Mucosa of descending colon (tissue), 3 donors: ENCODE data around the gene TACSTD2. TPM values are rescaled to one million over a fixed set of nuclear protein-coding genes. Genes with fewer than 3 reads are reported as not detected.
"Not testable (repeated sequence)": the region's sequence is repeated elsewhere in the genome, so short reads cannot be mapped to it uniquely, and the experiment has no call there.

ENCODE experiments used
- ATAC-seq: fragments of 200-7000 bp; cut with Tn5 transposase; one replicate; pipeline ENCODE4 v1.9.1; 2020; ENCODE audit warnings: mild to moderate bottlenecking, moderate library complexity
- DNase-seq, 3 donors: peaks; one replicate each; pipeline ENCODE4 v3.0.0-alpha.2; 2020
- H3K36me3 ChIP-seq: fragments of 200-600 bp; one replicate; pipeline ENCODE4 v1.8.0; 2021; ENCODE audit warnings: low read depth, mild to moderate bottlenecking
- H3K4me1 ChIP-seq: fragments of 200-600 bp; one replicate; pipeline ENCODE4 v1.8.0; 2021; ENCODE audit warnings: low read depth, mild to moderate bottlenecking
- H3K4me3 ChIP-seq: fragments of 200-600 bp; one replicate; pipeline ENCODE4 v1.8.0; 2021; ENCODE audit warnings: mild to moderate bottlenecking
- H3K9me3 ChIP-seq: fragments of 200-600 bp; one replicate; pipeline ENCODE4 v1.8.0; 2021; ENCODE audit warnings: mild to moderate bottlenecking
- intact Hi-C, 2 donors: fragments of 100-400 bp; cut with DNase I in 1 of 2; cut with micrococcal nuclease in 1 of 2; formaldehyde crosslinking; loops; one replicate each; pipeline versions ENCODE4 v1.11.0 to v1.11.1; 2022; cut with DNase I, micrococcal nuclease
- long read RNA-seq, 2 donors: library from polyadenylated mRNA; unstranded; transcript quantifications; one replicate each; pipeline ENCODE4 v2.0.0, GENCODE V29; 2019 to 2021
- total RNA-seq, 3 donors: library from RNA; stranded (reverse); fragmentation: NEBNext Ultra II Directional in 2 of 3; extraction: Animal tissue kit (Norgen Biotek cat#: 25700) in 2 of 3; gene quantifications; one replicate each; pipeline versions ENCODE4 v1.2.1 to v1.2.4, GENCODE V29; 2021 to 2023
- TF ChIP-seq, protein P1 (sequence below): fragments of 200-600 bp; IDR thresholded peaks from one replicate; pipeline ENCODE4 v1.8.0; 2022; ENCODE audit warnings: antibody characterized with exemption, mild to moderate bottlenecking
- donor health status: DM: no; HTN: no; CAD: no; lungs with moderate emphysema.
- donor health status: DM: no; HTN: no; CAD: no.
- donor health status: DM: no; HTN: yes; CAD: no.

Gene TACSTD2
- total RNA-seq: under 1 TPM; 0.23 to 0.65 (median 0.32) TPM
- long read RNA-seq, donor 1, partial matches to known transcripts: 0 of 1 reads
- long read RNA-seq, donor 1, other reads (novel, unspliced or antisense): 0 of 1 reads
- long read RNA-seq, donor 2, partial matches to known transcripts: 0 of 1 reads
- long read RNA-seq, donor 2, other reads (novel, unspliced or antisense): 0 of 1 reads

DNA sequence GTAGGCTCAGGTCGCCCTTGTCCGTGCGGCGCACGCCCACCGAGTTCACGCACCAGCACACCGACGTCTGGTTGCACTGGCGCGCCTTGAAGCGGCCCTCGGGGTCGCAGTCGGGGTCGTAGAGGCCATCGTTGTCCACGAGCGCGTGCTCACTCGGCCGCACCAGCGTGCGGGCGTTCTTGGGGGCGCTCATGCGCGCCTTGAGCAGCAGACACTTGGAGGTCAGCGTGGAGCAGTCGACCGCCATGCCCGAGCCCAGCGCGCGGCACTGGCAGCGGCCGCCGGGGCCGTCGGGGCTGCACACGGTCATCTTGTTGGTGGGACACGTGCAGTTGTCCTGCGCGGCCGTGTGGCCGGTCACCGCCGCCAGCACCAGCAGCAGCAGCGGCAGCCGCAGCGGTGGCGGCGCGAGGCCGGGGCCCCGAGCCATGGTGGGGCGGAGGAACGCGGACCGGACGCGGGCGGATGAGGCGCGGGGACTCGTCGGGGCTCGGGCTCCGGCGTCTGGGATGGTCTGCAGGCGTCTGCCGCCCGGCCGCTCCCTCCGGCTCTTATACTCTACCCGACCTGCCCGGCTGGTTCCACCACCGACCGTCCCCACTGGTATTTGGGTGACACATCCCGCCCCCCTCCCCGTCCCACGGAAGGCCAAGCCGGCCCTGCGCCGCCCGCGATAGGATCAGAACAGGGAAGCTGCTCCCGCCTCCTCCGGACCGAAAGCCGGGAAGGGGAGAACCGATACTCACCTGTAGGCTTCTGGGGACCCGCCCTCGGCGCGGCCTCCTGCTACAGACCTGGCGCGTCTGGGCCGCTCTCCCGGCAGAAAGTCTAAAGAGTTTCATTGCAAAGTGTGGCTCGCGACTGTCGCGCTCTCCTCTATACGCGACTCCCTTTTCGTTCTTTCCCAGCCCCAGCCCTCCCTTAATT, at the start of gene TACSTD2:
Gene TACSTD2, minus strand, starts transcription at position 526 of the 927 bp plus-strand sequence. Its CDS starts 96 bp downstream, at position 430.
- intact Hi-C loops: no loop called here
- H3K9me3 ChIP-seq: no peaks in the 10 kb centered on the region
- no peaks in the 10 kb centered on the region for H3K36me3 ChIP-seq
- H3K4me3 ChIP-seq: no peak within 1 kb of the TSS
- ATAC-seq (peak; percentile 89), DNase-seq (peak; percentile 53 to 72 (median 65))
- H3K4me1 ChIP-seq: peaks cover 13% of the 10 kb centered on the region
- TF ChIP-seq, protein P1, sequence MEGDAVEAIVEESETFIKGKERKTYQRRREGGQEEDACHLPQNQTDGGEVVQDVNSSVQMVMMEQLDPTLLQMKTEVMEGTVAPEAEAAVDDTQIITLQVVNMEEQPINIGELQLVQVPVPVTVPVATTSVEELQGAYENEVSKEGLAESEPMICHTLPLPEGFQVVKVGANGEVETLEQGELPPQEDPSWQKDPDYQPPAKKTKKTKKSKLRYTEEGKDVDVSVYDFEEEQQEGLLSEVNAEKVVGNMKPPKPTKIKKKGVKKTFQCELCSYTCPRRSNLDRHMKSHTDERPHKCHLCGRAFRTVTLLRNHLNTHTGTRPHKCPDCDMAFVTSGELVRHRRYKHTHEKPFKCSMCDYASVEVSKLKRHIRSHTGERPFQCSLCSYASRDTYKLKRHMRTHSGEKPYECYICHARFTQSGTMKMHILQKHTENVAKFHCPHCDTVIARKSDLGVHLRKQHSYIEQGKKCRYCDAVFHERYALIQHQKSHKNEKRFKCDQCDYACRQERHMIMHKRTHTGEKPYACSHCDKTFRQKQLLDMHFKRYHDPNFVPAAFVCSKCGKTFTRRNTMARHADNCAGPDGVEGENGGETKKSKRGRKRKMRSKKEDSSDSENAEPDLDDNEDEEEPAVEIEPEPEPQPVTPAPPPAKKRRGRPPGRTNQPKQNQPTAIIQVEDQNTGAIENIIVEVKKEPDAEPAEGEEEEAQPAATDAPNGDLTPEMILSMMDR: no peak

DNA sequence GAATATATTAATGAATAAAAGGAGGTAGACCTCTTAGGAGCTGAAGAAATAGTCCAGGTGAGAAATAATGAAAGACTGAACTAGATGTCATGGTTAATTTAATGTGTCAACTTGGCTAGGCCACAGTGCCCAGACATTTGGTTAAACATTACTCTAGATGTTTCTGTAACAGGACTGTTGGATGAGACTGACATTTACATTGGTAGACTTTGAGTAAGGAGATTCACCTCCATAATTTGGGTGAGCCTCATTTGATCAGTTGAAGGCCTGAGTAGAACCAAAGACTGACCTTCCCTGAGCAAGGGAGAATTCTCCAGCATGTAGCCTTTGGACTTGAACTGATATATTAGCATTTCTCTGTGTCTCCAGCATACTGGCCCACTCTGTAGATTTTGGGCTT, 49.2 kb upstream of the TACSTD2 start:
- H3K36me3 ChIP-seq: no peaks in the 10 kb centered on the region
- H3K4me3 ChIP-seq: no peak overlapping the region
- ATAC-seq (no peak), DNase-seq (no peak)
- no peaks in the 10 kb centered on the region for H3K4me1 ChIP-seq
- H3K9me3 ChIP-seq: no peaks in the 10 kb centered on the region
- TF ChIP-seq, protein P1: no peak
- intact Hi-C loops: no loop called here

DNA sequence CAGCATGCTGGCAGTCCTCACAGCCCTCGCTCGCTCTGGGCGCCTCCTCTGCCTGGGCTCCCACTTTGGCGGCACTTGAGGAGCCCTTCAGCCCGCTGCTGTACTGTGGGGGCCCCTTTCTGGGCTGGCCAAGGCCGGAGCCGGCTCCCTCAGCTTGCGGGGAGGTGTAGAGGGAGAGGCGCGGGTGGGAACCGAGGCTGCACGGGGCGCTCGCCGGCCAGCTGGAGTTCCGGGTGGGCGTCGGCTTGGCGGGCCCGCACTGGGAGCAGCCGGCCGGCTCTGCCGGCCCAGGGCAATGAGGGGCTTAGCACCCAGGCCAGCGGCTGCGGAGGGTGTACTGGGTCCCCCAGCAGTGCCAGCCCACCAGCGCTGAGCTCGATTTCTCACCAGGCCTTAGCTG, 46.2 kb upstream of the TACSTD2 start:
- H3K36me3 ChIP-seq, H3K9me3 ChIP-seq, DNase-seq, H3K4me1 ChIP-seq, H3K4me3 ChIP-seq, ATAC-seq, intact Hi-C loops: not testable (repeated sequence)

- Histone ChIP-seq H3K4me3 (no peak overlapping the region), H3K9me3 (no peaks in the 10 kb centered on the region), H3K4me1 (peaks cover 6% of the 10 kb centered on the region), H3K36me3 (no peaks in the 10 kb centered on the region)
- DNase-seq (no peak), ATAC-seq (no peak)
- intact Hi-C loops: no loop called here
- TF ChIP-seq, protein P1: no peak
Measured at GRCh38 chr1:58622571-58622970, 45.5 kb upstream of the TACSTD2 start.

- DNase-seq (no peak), ATAC-seq (no peak)
- intact Hi-C loops: no loop called here
- H3K9me3 ChIP-seq: no peaks in the 10 kb centered on the region
- H3K4me3 ChIP-seq: no peak overlapping the region
- H3K36me3 ChIP-seq: no peaks in the 10 kb centered on the region
- peaks cover 6% of the 10 kb centered on the region for H3K4me1 ChIP-seq
- TF ChIP-seq, protein P1: no peak
Measured at GRCh38 chr1:58621391-58621790, 44.3 kb upstream of the TACSTD2 start.

DNA sequence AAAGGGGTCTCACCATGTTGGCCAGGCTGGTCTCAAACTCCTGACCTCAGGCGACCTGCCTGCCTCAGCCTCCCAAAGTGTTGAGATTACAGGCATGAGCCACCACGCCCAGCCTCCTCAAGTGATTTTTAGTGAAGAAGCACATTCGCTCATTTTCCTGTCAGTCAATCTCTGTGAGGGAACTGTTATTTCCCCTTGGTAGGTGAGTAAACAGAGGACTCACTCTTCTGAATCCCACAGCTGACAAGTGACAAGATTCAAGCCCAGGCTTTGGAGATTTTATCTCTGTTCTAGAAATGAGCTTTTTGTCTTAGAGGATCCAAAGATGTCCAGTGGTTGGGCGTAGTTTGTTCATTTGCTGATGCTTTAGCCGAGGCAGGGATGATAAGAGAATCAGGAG, 43.9 kb upstream of the TACSTD2 start:
- DNase-seq (no peak), ATAC-seq (no peak)
- H3K36me3 ChIP-seq: no peaks in the 10 kb centered on the region
- TF ChIP-seq, protein P1: no peak
- H3K9me3 ChIP-seq: no peaks in the 10 kb centered on the region
- H3K4me3 ChIP-seq: no peak overlapping the region
- intact Hi-C loops: no loop called here
- H3K4me1 ChIP-seq: peaks cover 6% of the 10 kb centered on the region
